ENCODE data around the gene TIPIN.

The TIPIN gene

DNA sequence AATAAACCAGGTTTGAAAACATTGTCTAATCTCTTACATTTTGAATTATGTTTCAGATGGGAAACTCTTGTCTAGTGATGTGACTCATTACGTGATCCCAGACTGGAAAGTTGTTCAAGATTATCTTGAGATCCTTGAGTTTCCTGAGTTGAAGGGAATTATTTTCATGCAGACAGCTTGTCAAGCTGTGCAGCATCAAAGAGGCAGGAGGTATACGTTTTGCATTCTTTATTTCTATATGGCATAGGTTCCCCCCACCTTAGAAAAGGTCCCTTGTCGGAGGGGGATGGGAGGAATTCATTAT, 61.6 kb downstream of the TIPIN start:
- H3K9me3 Mint-ChIP-seq (ENCODE audit: low read depth): no peaks in the 10 kb centered on the region
- H3K4me1 Mint-ChIP-seq (ENCODE audit: low read depth): peaks cover 46% of the 10 kb centered on the region
- peak overlapping the region; percentile 91 for H3K4me3 Mint-ChIP-seq
- peak overlapping the region; percentile 94 for H3K27ac Mint-ChIP-seq
- H3K27me3 Mint-ChIP-seq: no peaks in the 10 kb centered on the region
- peaks cover 5% of the 10 kb centered on the region for H3K36me3 Mint-ChIP-seq

DNA sequence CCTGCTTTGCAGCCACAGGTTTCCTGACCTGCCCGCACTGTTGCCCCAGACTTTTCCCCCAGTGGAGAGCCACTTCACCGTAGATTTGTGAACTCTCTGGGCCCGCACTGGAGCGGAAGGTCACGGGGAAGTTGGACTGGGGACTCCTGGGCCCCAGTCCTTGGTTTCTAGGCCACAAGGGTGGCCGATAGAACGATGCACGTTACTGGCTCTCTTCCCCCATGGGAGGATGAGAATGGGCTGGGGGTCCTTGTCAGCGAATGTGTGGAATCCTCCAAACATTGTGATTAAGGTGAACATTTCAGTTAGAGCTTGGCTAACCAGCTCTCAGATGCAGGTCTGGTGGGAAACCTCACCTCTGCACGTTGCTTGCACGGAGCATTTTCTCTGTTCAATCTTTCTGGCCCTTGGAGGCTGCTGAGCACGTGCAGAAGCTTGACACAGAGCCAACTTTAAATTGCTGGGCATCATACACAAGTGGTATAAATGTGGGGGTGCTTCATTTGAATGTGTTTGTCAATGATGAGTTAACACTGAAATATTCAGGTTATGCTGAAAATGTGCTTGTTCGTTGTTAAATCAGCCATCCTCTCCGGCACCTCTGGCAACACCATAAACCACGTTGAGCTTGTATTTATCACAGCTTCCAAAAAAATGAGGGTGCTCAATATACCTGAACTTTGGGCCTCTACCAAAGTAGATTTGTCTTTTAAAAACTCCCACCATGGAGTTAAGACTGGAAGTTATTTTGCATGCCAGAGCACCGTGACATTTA, 62.1 kb downstream of the TIPIN start:
- Mint-ChIP-seq H3K36me3 (peaks cover 5% of the 10 kb centered on the region), H3K9me3 (ENCODE audit: low read depth) (no peaks in the 10 kb centered on the region), H3K4me1 (ENCODE audit: low read depth) (peaks cover 46% of the 10 kb centered on the region), H3K27me3 (no peaks in the 10 kb centered on the region), H3K27ac (peak overlapping the region; percentile 94), H3K4me3 (peak overlapping the region; percentile 91)

DNA sequence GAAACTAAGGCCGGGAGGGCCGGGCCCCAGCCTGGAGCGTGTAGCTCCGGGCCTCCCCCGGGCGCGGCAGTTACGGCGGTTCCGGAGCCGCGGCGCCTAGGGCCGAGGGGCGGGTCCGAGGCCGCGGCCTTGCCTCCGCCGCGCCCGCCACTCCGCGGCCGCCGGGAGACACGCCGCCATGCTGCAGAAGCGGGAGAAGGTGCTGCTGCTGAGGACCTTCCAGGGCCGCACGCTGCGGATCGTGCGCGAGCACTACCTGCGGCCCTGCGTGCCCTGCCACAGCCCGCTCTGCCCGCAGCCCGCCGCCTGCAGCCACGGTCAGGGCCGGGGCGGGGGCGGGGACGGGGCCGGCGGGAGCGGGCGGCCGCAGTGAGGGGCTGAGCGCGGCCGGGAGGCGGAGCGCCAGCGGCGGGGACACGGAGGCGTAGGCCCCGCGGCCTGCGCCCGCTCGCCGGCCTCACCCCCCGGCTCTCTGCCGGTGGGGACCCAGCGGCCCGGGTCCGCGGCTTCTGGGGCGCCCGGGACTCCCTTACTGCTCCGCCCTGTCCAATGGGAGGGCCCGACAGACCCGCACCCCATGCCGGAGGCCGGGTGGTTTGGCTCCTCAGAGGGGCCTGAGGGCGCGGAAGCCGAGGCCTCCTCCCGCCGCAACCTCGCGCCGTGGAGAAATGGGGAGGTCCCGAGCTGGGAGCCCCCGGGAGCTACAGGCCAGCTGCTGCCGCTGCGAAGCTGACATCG, 62.9 kb downstream of the TIPIN start, which contains the start of gene DIS3L:
DIS3L (plus strand) TSS at position 150 of the 738 bp plus-strand sequence; CDS start at position 179, 29 bp downstream.
- H3K27ac Mint-ChIP-seq: peak within 1 kb of the TSS; percentile 94
- no peaks in the 10 kb centered on the region for H3K27me3 Mint-ChIP-seq
- peak within 1 kb of the TSS; percentile 91 for H3K4me3 Mint-ChIP-seq
- H3K9me3 Mint-ChIP-seq (ENCODE audit: low read depth): no peaks in the 10 kb centered on the region
- H3K4me1 Mint-ChIP-seq (ENCODE audit: low read depth): peaks cover 46% of the 10 kb centered on the region
- peaks cover 2% of the 10 kb centered on the region for H3K36me3 Mint-ChIP-seq

DNA sequence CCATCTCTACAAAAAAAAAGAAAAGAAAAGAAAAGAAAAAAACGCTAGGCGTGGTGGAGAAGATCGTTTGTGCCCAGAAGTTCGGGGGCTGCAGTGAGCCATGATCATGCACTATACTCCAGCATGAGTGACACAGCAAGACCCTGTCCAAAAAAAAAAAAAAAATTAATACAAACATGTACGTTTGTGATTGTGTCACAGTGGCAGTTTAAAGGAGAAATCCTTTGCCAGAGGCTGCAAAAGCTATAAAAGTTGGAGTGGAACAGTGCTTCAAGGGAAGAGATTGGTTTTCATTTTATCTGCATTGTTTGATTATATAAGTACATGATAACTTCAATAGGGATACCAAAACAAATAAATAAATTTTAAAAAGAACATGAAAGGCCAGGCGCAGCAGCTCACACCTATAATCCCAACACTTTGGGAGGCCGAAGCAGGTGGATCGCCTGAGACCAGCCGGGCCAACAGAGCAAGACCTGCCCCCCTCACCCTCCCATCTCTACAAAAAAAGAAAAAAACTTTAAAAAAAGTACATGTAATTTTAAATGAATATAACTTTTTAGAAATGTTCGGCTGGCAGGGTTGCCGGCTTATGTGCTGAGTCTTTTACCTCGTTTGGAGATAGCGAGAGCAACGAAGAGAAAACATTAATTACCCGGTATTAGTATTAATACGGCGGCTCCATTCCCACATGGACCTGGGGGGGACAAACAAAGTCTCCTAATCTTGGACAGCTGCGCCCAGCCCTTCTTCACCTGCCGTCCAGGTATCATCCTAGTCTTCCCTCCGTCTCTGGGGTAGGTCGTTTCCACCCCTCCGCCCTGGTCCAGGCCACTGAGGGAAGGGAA, 63.7 kb downstream of the TIPIN start:
- Mint-ChIP-seq H3K4me1 (ENCODE audit: low read depth) (peaks cover 46% of the 10 kb centered on the region), H3K9me3 (ENCODE audit: low read depth) (no peaks in the 10 kb centered on the region), H3K27ac (peak overlapping the region; percentile 91), H3K27me3 (no peaks in the 10 kb centered on the region), H3K4me3 (peak overlapping the region; percentile 89), H3K36me3 (peaks cover 2% of the 10 kb centered on the region)

GRCh38 chr15:66291816-66292570, 64.5 kb downstream of the TIPIN start:
- Mint-ChIP-seq H3K27ac (peak overlapping the region; percentile 91), H3K4me1 (ENCODE audit: low read depth) (peaks cover 46% of the 10 kb centered on the region), H3K4me3 (peak overlapping the region; percentile 89), H3K36me3 (peaks cover 2% of the 10 kb centered on the region), H3K9me3 (ENCODE audit: low read depth) (no peaks in the 10 kb centered on the region), H3K27me3 (no peaks in the 10 kb centered on the region)

DNA sequence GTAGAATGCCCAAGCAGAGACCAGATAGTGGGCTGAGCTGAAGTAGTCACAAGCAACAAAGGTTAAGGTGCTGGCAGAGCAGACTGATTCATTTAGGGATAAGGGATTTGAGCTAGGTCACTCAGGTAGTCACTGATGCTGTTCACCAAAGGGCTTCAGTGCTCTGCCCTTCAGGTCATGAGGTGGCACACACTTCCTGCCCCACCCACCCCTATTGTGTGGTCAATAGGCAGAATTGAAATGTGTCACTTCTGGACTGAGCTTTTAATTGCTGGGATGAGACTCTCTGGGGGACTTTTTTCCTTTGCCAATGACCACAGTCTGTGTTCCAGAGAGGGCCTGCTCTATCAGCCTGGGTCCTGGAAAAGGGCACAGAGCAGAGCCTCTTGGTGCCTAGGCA, 66.0 kb downstream of the TIPIN start:
- peaks cover 2% of the 10 kb centered on the region for H3K36me3 Mint-ChIP-seq
- H3K27ac Mint-ChIP-seq: no peak overlapping the region
- no peaks in the 10 kb centered on the region for H3K27me3 Mint-ChIP-seq

DNA sequence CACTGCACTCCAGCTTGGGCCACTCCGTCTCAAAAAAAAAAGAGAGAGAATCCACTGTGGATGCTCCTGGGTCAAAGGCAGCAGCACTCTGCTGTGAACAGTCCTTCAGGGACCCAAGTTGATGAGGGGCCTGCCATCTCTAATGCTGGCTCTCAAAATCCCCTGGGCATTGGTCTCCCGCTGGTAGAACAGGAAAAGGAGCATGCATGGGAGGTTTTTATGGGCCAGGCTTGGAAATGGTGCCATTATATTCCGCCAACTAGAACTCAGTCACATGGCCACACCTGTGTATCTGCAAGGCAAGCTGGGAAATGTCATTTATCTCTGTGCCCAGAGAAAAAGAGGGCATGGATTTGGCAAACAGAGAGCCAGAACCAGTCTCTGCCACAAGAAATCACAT, 66.5 kb downstream of the TIPIN start:
- Mint-ChIP-seq H3K27me3 (no peaks in the 10 kb centered on the region), H3K4me3 (no peak overlapping the region), H3K9me3 (ENCODE audit: low read depth) (no peaks in the 10 kb centered on the region), H3K36me3 (peaks cover 2% of the 10 kb centered on the region), H3K4me1 (ENCODE audit: low read depth) (peaks cover 33% of the 10 kb centered on the region), H3K27ac (no peak overlapping the region)

More for the DNA sequence above, 66.0 kb downstream of the TIPIN start:
- H3K4me1 Mint-ChIP-seq (ENCODE audit: low read depth): peaks cover 37% of the 10 kb centered on the region
- no peak overlapping the region for H3K4me3 Mint-ChIP-seq
- H3K9me3 Mint-ChIP-seq (ENCODE audit: low read depth): no peaks in the 10 kb centered on the region

- Mint-ChIP-seq H3K27ac (no peak overlapping the region), H3K4me1 (ENCODE audit: low read depth) (peaks cover 24% of the 10 kb centered on the region), H3K4me3 (no peak overlapping the region), H3K36me3 (peaks cover 2% of the 10 kb centered on the region), H3K9me3 (ENCODE audit: low read depth) (no peaks in the 10 kb centered on the region), H3K27me3 (no peaks in the 10 kb centered on the region)
Measured at GRCh38 chr15:66288551-66289185, 67.8 kb downstream of the TIPIN start.

DNA sequence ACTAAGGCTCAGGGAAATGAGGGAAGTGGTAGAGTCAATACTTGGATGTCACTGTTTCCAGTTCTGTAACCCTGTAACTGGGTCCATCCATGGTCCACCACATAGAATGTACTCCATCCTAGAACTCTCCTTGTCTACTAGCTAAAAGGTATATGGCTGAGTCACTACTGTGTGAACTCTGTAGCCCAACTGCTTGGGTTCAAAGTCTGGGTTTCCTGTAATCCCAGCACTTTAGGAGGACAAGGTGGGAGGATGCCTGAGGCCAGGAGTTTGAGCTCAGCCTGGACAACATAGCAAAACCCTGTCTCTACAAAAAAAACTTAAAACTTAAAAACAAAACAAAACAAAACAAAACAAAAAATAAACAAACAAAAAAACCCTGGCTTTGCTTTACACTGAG, 68.4 kb downstream of the TIPIN start:
- Mint-ChIP-seq H3K27me3 (no peaks in the 10 kb centered on the region), H3K4me1 (ENCODE audit: low read depth) (peaks cover 24% of the 10 kb centered on the region), H3K27ac (no peak overlapping the region), H3K9me3 (ENCODE audit: low read depth) (no peaks in the 10 kb centered on the region), H3K36me3 (peaks cover 2% of the 10 kb centered on the region), H3K4me3 (no peak overlapping the region)

- Mint-ChIP-seq H3K27ac (no peak overlapping the region), H3K36me3 (peaks cover 2% of the 10 kb centered on the region), H3K9me3 (ENCODE audit: low read depth) (no peaks in the 10 kb centered on the region), H3K4me3 (no peak overlapping the region), H3K4me1 (ENCODE audit: low read depth) (peaks cover 22% of the 10 kb centered on the region), H3K27me3 (no peaks in the 10 kb centered on the region)
Measured at GRCh38 chr15:66287461-66288057, 68.9 kb downstream of the TIPIN start.

Measured in activated naive CD8-positive, alpha-beta T cell (primary cell).